HEK293 (cell line): ENCODE data around the gene ARHGEF4.

ENCODE experiments used
- CTCF ChIA-PET: fragments of 350-600 bp; formaldehyde crosslinking; extraction: SDS; loops from one replicate; lab custom pipeline; 2021; ENCODE audit warnings: antibody characterized with exemption; lab: Yijun Ruan, JAX
- POLR2A ChIA-PET: fragments of 300-600 bp; formaldehyde crosslinking; extraction: SDS; loops from one replicate; lab custom pipeline; 2020; ENCODE audit warnings: antibody characterized with exemption, inconsistent platforms; lab: Yijun Ruan, JAX
- H3K27ac ChIP-seq: fragments of 200-500 bp; sonication (Bioruptor generic); 2 replicates; pipeline ENCODE4 v1.5.1; 2014; ENCODE audit warnings: low read depth, low read length, control low read depth, inconsistent platforms; ENCODE audit errors: extremely low read depth
- H3K36me3 ChIP-seq, 2 experiments: fragments of 200-500 bp in 1 of 2; sonication (Bioruptor generic) in 1 of 2; 1 replicate in 1 of 2; 2 replicates in 1 of 2; pipeline ENCODE4 v1.5.1; 2014 to 2017; ENCODE audit warnings: inconsistent platforms in 2 of 2, low read length in 2 of 2; ENCODE audit not compliant: control insufficient read depth in 2 of 2, insufficient read depth in 1 of 2
- H3K4me1 ChIP-seq: fragments of 200-500 bp; sonication (Bioruptor generic); 2 replicates; pipeline ENCODE4 v1.5.1; 2014; ENCODE audit warnings: mild to moderate bottlenecking, low read length, inconsistent platforms; ENCODE audit not compliant: control insufficient read depth, insufficient read depth
- H3K4me3 ChIP-seq: 2 replicates; pipeline ENCODE4 v1.5.1; 2011; ENCODE audit warnings: low read depth, mild to moderate bottlenecking, control low read depth, low read length, moderate library complexity
- H3K9me3 ChIP-seq: fragments of 200-500 bp; sonication (Bioruptor generic); 2 replicates; pipeline ENCODE4 v1.5.1; 2014; ENCODE audit warnings: low read depth, low read length, inconsistent platforms; ENCODE audit not compliant: control insufficient read depth, insufficient read depth
- HOXD13 ChIP-seq: sonication (generic); formaldehyde crosslinking; IDR thresholded peaks from 2 replicates; pipeline ENCODE4 v1.8.0; 2022; ENCODE audit warnings: missing genetic modification reagents, borderline replicate concordance
- KLF1 ChIP-seq: fragments of 450-650 bp; formaldehyde crosslinking; IDR thresholded peaks from 2 replicates; pipeline ENCODE4 v1.5.1; 2016; ENCODE audit warnings: missing biosample characterization, missing genetic modification characterization
- KLF7 ChIP-seq: fragments of 450-650 bp; formaldehyde crosslinking; IDR thresholded peaks from 2 replicates; pipeline ENCODE4 v1.5.1; 2016; ENCODE audit warnings: missing biosample characterization, missing genetic modification characterization, borderline replicate concordance
- SALL2 ChIP-seq: fragments of 450-650 bp; formaldehyde crosslinking; IDR thresholded peaks from 2 replicates; pipeline ENCODE4 v1.5.0; 2017; ENCODE audit warnings: missing biosample characterization, mild to moderate bottlenecking, missing genetic modification characterization, borderline replicate concordance
- SP2 ChIP-seq: fragments of 450-650 bp; formaldehyde crosslinking; IDR thresholded peaks from 2 replicates; pipeline ENCODE4 v1.5.1; 2016; ENCODE audit warnings: missing biosample characterization, missing genetic modification characterization
- SP7 ChIP-seq: fragments of 450-650 bp; formaldehyde crosslinking; IDR thresholded peaks from 2 replicates; pipeline ENCODE4 v1.5.1; 2016; ENCODE audit warnings: missing biosample characterization, missing genetic modification characterization
- ZBTB20 ChIP-seq: fragments of 450-650 bp; formaldehyde crosslinking; IDR thresholded peaks from 2 replicates; pipeline ENCODE4 v1.5.1; 2016; ENCODE audit warnings: missing biosample characterization, missing genetic modification characterization
- ZNF155 ChIP-seq: fragments of 450-650 bp; formaldehyde crosslinking; IDR thresholded peaks from 2 replicates; pipeline ENCODE4 v1.5.1; 2016; ENCODE audit warnings: missing biosample characterization, missing genetic modification characterization
- ZNF175 ChIP-seq: fragments of 450-650 bp; formaldehyde crosslinking; IDR thresholded peaks from 2 replicates; pipeline ENCODE4 v1.5.1; 2016; ENCODE audit warnings: missing biosample characterization, missing genetic modification characterization
- ZNF423 ChIP-seq: fragments of 450-650 bp; formaldehyde crosslinking; IDR thresholded peaks from 2 replicates; pipeline ENCODE4 v1.5.1; 2016; ENCODE audit warnings: missing biosample characterization, missing genetic modification characterization
- ZNF426 ChIP-seq: fragments of 450-650 bp; formaldehyde crosslinking; IDR thresholded peaks from 2 replicates; pipeline ENCODE4 v1.5.1; 2017; ENCODE audit warnings: missing biosample characterization, missing genetic modification characterization, mild to moderate bottlenecking, inconsistent platforms, moderate library complexity
- ZNF48 ChIP-seq: fragments of 450-650 bp; formaldehyde crosslinking; IDR thresholded peaks from 2 replicates; pipeline ENCODE4 v1.5.1; 2016; ENCODE audit warnings: missing biosample characterization, missing genetic modification characterization
- ZNF585B ChIP-seq: fragments of 450-650 bp; formaldehyde crosslinking; IDR thresholded peaks from 2 replicates; pipeline ENCODE4 v1.5.1; 2016; ENCODE audit warnings: missing biosample characterization, missing genetic modification characterization
- ZNF624 ChIP-seq: fragments of 450-650 bp; formaldehyde crosslinking; IDR thresholded peaks from 2 replicates; pipeline ENCODE4 v1.5.1; 2017; ENCODE audit warnings: missing biosample characterization, missing genetic modification characterization
- ZNF670 ChIP-seq: fragments of 450-650 bp; formaldehyde crosslinking; IDR thresholded peaks from 2 replicates; pipeline ENCODE4 v1.5.1; 2016; ENCODE audit warnings: missing biosample characterization, missing genetic modification characterization, low read depth
- ZNF747 ChIP-seq: fragments of 450-650 bp; formaldehyde crosslinking; IDR thresholded peaks from 2 replicates; pipeline ENCODE4 v1.5.1; 2016; ENCODE audit warnings: missing biosample characterization, missing genetic modification characterization
- ZNF76 ChIP-seq: fragments of 450-650 bp; formaldehyde crosslinking; IDR thresholded peaks from 2 replicates; pipeline ENCODE4; 2016; ENCODE audit warnings: low read depth, missing biosample characterization, missing genetic modification characterization, borderline replicate concordance
- ZNF792 ChIP-seq: fragments of 450-650 bp; formaldehyde crosslinking; IDR thresholded peaks from 2 replicates; pipeline ENCODE4 v1.5.1; 2016; ENCODE audit warnings: missing biosample characterization, missing genetic modification characterization
- TF ChIP-seq, protein P1 (sequence below): fragments of 450-650 bp; formaldehyde crosslinking; IDR thresholded peaks from 2 replicates; pipeline ENCODE4 v1.5.1; 2016; ENCODE audit warnings: missing biosample characterization, missing genetic modification characterization
- TF ChIP-seq, protein P2 (sequence below): fragments of 450-650 bp; formaldehyde crosslinking; conservative IDR thresholded peaks from 2 replicates; pipeline ENCODE4 v1.5.1; 2016; ENCODE audit warnings: low read depth, missing biosample characterization, missing genetic modification characterization
- TF ChIP-seq, protein P3 (sequence below): fragments of 450-650 bp; formaldehyde crosslinking; IDR thresholded peaks from 2 replicates; pipeline ENCODE4 v1.5.1; 2016; ENCODE audit warnings: missing biosample characterization, missing genetic modification characterization
- TF ChIP-seq, protein P4 (sequence below): fragments of 450-650 bp; formaldehyde crosslinking; IDR thresholded peaks from 2 replicates; pipeline ENCODE4 v1.5.1; 2016; ENCODE audit warnings: missing biosample characterization, missing genetic modification characterization

ARHGEF4 gene

DNA sequence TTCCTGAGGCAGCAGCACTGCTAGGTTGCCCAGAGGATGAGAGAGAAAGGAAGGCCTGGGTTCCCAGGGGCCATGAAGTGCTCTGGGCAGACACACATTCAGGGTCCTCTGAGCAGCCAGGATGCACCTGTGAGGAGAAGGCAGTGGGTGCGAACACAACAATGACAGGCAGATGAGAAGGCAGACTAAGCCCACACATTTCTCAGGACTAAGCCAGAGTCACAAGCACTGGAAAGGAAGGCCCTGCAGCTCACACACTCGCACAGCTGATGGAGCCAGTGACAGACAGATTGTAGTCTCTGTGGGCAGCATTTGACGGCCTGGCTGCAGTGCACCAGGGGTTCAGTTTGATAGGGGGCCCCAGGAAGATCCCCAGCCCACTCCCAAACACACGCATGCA, 61.8 kb downstream of the ARHGEF4 start:
- no peak for TF ChIP-seq ZNF792 (tag by site-specific recombination)
- ChIA-PET CTCF (no interaction called here), POLR2A (no interaction called here)
- Histone ChIP-seq H3K27ac (no peak overlapping the region), H3K9me3 (no peaks in the 10 kb centered on the region), H3K4me1 (no peaks in the 10 kb centered on the region), H3K4me3 (no peak overlapping the region), H3K36me3 (no peaks in the 10 kb centered on the region)

DNA sequence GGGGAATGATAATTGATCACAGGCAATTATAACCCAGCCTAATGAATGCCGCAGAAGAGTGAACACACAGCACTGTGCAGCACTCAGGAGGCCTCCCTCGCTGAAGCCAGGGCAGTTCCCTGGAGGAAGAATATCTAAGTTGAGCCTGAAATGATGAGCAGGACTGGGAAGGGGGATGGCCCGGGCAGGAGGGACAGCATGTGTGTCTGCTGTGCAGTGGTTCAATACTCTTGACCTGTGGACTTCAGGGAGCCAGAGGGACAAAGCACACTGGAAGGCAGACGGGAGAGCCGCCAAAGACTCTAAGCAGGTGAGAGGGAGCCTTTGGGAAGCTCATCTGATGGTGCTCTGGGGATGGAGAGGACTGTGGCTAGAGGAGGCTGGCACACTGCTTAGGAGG, 62.6 kb downstream of the ARHGEF4 start:
- Histone ChIP-seq H3K4me1 (no peaks in the 10 kb centered on the region), H3K36me3 (no peaks in the 10 kb centered on the region), H3K27ac (no peak overlapping the region)
- CTCF ChIA-PET = interaction anchor here (0.5 kb wide), 1 partner anchor 527 kb away, joined by 3 read pairs; no protein-coding TSS in a partner anchor
- TF ChIP-seq SP7 (tag by site-specific recombination) (no peak), ZNF155 (tag by site-specific recombination) (no peak)
- TF ChIP-seq, protein P1, sequence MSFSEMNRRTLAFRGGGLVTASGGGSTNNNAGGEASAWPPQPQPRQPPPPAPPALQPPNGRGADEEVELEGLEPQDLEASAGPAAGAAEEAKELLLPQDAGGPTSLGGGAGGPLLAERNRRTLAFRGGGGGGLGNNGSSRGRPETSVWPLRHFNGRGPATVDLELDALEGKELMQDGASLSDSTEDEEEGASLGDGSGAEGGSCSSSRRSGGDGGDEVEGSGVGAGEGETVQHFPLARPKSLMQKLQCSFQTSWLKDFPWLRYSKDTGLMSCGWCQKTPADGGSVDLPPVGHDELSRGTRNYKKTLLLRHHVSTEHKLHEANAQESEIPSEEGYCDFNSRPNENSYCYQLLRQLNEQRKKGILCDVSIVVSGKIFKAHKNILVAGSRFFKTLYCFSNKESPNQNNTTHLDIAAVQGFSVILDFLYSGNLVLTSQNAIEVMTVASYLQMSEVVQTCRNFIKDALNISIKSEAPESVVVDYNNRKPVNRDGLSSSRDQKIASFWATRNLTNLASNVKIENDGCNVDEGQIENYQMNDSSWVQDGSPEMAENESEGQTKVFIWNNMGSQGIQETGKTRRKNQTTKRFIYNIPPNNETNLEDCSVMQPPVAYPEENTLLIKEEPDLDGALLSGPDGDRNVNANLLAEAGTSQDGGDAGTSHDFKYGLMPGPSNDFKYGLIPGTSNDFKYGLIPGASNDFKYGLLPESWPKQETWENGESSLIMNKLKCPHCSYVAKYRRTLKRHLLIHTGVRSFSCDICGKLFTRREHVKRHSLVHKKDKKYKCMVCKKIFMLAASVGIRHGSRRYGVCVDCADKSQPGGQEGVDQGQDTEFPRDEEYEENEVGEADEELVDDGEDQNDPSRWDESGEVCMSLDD = no peak
- TF ChIP-seq, protein P2, sequence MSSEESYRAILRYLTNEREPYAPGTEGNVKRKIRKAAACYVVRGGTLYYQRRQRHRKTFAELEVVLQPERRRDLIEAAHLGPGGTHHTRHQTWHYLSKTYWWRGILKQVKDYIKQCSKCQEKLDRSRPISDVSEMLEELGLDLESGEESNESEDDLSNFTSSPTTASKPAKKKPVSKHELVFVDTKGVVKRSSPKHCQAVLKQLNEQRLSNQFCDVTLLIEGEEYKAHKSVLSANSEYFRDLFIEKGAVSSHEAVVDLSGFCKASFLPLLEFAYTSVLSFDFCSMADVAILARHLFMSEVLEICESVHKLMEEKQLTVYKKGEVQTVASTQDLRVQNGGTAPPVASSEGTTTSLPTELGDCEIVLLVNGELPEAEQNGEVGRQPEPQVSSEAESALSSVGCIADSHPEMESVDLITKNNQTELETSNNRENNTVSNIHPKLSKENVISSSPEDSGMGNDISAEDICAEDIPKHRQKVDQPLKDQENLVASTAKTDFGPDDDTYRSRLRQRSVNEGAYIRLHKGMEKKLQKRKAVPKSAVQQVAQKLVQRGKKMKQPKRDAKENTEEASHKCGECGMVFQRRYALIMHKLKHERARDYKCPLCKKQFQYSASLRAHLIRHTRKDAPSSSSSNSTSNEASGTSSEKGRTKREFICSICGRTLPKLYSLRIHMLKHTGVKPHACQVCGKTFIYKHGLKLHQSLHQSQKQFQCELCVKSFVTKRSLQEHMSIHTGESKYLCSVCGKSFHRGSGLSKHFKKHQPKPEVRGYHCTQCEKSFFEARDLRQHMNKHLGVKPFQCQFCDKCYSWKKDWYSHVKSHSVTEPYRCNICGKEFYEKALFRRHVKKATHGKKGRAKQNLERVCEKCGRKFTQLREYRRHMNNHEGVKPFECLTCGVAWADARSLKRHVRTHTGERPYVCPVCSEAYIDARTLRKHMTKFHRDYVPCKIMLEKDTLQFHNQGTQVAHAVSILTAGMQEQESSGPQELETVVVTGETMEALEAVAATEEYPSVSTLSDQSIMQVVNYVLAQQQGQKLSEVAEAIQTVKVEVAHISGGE (tag by site-specific recombination) = no peak
- TF ChIP-seq, all 188 proteins: peak for 0
- Histone ChIP-seq H3K9me3 (no peaks in the 10 kb centered on the region), H3K4me3 (no peak overlapping the region)
- POLR2A ChIA-PET = no interaction called here

DNA sequence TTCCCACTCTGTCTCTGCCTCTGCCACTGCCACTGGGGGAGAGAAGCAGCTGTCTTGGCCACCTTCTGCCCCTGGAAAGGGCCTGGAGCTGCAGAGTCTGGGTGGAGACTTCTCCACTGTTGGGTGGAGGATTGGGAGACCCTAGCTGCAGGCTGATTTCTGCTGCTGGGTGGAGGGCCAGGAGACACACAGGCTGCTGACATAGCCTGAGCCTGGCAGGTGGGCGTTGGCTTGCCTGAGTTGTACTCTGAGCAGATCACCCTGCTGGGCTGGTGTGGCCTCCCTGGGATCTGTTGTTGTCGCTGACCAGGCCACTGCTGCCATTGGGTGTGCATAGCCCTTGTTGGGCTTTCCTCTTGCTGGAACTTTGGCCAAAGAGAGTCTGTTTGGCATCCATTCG, 64.3 kb downstream of the ARHGEF4 start:
- ChIA-PET POLR2A (no interaction called here), CTCF (interaction anchor here (1.2 to 1.3 kb wide), 2 partner anchors 20 to 28 kb away, joined by 3 to 4 read pairs; no protein-coding TSS in a partner anchor)
- H3K4me3 ChIP-seq = no peak overlapping the region
- no peaks in the 10 kb centered on the region for H3K9me3 ChIP-seq
- no peaks in the 10 kb centered on the region for H3K36me3 ChIP-seq
- H3K4me1 ChIP-seq = no peaks in the 10 kb centered on the region
- H3K27ac ChIP-seq = no peak overlapping the region
- no peak for TF ChIP-seq ZBTB20
- no peak for TF ChIP-seq KLF7 (tag by site-specific recombination)
- no peak for TF ChIP-seq ZNF175
- no peak for TF ChIP-seq KLF1 (tag by site-specific recombination)
- no peak for TF ChIP-seq SALL2 (tag by site-specific recombination)
- no peak for TF ChIP-seq ZNF747 (tag by site-specific recombination)
- TF ChIP-seq, protein P3, sequence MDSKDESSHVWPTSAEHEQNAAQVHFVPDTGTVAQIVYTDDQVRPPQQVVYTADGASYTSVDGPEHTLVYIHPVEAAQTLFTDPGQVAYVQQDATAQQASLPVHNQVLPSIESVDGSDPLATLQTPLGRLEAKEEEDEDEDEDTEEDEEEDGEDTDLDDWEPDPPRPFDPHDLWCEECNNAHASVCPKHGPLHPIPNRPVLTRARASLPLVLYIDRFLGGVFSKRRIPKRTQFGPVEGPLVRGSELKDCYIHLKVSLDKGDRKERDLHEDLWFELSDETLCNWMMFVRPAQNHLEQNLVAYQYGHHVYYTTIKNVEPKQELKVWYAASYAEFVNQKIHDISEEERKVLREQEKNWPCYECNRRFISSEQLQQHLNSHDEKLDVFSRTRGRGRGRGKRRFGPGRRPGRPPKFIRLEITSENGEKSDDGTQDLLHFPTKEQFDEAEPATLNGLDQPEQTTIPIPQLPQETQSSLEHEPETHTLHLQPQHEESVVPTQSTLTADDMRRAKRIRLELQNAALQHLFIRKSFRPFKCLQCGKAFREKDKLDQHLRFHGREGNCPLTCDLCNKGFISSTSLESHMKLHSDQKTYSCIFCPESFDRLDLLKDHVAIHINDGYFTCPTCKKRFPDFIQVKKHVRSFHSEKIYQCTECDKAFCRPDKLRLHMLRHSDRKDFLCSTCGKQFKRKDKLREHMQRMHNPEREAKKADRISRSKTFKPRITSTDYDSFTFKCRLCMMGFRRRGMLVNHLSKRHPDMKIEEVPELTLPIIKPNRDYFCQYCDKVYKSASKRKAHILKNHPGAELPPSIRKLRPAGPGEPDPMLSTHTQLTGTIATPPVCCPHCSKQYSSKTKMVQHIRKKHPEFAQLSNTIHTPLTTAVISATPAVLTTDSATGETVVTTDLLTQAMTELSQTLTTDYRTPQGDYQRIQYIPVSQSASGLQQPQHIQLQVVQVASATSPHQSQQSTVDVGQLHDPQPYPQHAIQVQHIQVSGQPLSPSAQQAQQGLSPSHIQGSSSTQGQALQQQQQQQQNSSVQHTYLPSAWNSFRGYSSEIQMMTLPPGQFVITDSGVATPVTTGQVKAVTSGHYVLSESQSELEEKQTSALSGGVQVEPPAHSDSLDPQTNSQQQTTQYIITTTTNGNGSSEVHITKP (tag by site-specific recombination) = no peak
- TF ChIP-seq ZNF585B (tag by site-specific recombination) = no peak
- no peak for TF ChIP-seq ZNF423
- TF ChIP-seq ZNF792 (tag by site-specific recombination) = no peak
- no peak for TF ChIP-seq ZNF624 (tag by site-specific recombination)
- TF ChIP-seq ZNF76 (tag by site-specific recombination) = no peak
- TF ChIP-seq ZNF48 (tag by site-specific recombination) = no peak
- no peak for TF ChIP-seq HOXD13 (CRISPR knock-in tag)
- no peak for TF ChIP-seq SP2 (tag by site-specific recombination)
- TF ChIP-seq ZNF426 (tag by site-specific recombination) = no peak
- TF ChIP-seq, protein P4, sequence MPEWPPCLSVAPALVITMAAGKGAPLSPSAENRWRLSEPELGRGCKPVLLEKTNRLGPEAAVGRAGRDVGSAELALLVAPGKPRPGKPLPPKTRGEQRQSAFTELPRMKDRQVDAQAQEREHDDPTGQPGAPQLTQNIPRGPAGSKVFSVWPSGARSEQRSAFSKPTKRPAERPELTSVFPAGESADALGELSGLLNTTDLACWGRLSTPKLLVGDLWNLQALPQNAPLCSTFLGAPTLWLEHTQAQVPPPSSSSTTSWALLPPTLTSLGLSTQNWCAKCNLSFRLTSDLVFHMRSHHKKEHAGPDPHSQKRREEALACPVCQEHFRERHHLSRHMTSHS = no peak
- TF ChIP-seq ZNF670 (tag by site-specific recombination) = no peak
